Brain pericyte (primary cell): Measurements from ENCODE around the gene RABGAP1L.
"Not testable (repeated sequence)": the region's sequence is repeated elsewhere in the genome, so short reads cannot be mapped to it uniquely, and the experiment has no call there.

ENCODE experiments used
- DNase-seq: peaks from one replicate; pipeline ENCODE4 v3.0.0-alpha.2; 2012; ENCODE audit warnings: low read depth, low spot score

The RABGAP1L gene

GRCh38 chr1:174990382-174990999 is 831.2 kb downstream of the RABGAP1L start:
- no peak for DNase-seq

GRCh38 chr1:174991473-174991872 is 832.2 kb downstream of the RABGAP1L start:
- no peak for DNase-seq

DNA sequence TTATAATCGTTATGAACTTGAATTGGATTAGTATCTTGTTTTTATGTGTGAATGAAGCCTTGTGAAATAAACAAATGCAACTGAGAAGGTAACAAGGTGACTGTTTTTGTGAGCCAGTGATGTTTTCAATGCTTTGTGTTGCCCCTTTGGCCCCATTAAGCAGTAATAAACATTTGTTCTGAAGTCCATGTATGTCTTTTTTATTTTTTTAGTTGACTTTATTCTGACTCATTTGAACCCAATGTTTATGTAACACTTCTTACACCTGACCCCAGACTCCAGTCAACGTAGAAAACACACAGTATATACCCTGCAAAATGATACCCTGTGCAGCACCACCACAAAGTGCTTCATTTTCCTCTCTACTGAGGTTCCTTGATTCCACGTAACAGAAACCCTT is 835.8 kb downstream of the RABGAP1L start:
- no peak for DNase-seq

DNA sequence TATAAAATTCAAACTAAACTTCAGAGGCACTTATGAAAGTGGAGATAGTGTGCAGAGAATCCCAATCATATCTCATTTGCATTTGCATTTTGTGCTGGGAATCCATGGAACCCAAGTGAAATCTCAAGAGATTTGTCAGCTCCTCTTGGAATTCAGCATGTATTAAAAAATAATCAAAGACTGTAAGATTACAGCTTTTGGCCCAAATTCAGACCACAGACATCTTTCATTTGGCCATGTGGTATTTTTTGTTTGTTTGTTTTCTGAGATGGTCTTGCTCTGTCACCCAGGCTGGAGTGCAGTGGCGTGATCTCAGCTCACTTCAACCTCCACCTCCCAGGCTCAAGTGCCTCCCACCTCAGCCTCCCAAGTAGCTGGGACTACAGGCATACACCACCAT is 836.6 kb downstream of the RABGAP1L start:
- no peak for DNase-seq

- DNase-seq: no peak
These were observed 837.2 kb downstream of the RABGAP1L start for GRCh38 chr1:174996476-174996875.

DNA sequence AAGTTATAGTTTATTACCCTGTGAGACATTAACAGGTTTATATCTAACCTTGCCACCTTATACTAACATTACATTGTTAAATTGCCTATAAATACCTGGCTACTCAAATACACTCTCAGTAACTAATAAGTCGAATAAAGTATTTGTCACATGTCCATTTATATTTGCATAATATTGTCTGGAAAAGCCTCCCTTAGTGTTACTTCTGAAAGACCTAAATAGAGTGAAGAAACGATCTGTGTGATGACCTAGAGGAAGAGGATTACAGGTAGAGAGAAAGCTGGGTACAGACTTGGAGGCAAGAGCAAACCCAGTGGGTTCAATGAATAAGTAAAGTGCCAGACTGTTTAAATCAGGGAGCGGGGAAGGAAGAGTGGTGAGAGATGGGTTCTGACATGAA is 837.7 kb downstream of the RABGAP1L start:
- no peak for DNase-seq

- no peak for DNase-seq
These were observed 839.4 kb downstream of the RABGAP1L start for GRCh38 chr1:174998569-174999215.

DNA sequence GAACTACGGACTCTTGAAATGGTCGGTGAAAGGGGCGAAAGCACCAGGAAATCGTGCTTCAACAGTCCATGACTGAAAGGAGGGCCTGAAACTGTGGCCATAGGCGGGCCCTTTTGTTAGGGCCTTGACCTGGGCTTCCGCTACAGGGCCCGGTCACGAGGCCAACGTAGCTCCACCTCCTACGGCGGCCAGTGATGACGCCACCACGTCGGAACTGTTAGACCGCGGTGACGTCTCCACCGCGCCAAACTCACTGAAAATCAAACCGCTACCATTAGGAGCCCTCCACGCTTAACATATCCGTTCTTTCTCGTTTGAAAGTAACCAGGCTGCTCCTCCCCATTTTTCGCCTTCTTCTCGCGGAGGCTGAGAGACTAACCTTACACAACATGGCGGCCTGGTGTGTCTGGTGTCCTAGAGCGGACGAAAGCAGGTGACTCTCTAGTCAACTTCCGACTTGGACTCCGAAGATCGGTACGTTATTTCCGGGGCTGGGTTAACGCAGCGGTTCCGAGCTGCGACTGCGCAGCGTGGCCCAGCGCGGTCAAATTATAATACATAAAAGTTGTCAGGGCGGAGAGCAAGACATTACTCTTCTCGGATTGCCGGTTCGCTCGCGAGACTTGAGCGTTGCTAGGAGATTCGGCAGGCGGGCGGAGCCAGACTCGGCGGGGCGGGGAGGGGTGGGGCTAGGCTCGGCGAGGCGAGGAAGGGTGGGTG is 840.1 kb downstream of the RABGAP1L start:
- peak; percentile 99 for DNase-seq

DNA sequence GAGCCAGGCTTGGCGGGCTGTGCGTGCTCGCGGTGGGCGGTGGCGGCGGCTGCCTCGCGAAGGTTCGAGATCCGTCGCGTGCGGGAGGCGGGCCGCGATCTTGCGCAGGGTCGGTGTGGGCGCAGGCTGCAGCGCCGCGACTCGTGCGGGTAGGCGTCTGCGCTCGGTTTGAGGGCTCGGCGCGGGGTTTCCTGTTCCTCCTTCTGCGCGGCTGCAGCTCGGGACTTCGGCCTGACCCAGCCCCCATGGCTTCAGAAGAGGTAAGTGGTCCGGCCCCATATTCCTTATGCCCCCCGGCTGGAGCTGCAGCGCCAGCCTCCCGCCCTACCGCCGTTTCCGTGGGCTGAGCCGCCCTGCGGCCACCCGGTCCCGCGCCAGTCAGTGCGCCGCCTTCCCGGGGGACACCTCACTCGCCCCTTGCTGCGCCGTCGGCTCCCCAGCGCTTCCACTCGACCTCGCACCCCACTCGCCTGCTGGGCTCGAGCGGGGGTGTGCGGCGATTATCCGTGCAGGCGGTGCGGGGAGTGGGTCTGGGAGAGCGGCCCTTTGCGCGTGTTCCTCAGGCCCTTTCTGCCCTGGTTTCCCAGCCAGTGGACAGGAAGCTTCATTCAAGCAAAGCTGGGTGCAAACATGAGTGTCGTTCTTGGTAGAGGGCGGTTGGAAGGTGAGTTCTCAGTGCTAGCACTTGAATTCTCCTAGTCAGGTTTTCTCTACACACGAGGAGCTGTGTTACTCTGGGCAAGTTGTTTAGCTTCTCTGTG is 840.8 kb downstream of the RABGAP1L start, which contains the start of gene CACYBP:
CACYBP (plus strand) TSS at position 12 of the 761 bp plus-strand sequence; CDS start at position 246, 234 bp downstream.
- no peak for DNase-seq

- no peak for DNase-seq
These were observed 841.4 kb downstream of the RABGAP1L start for GRCh38 chr1:175000697-175001187.

DNA sequence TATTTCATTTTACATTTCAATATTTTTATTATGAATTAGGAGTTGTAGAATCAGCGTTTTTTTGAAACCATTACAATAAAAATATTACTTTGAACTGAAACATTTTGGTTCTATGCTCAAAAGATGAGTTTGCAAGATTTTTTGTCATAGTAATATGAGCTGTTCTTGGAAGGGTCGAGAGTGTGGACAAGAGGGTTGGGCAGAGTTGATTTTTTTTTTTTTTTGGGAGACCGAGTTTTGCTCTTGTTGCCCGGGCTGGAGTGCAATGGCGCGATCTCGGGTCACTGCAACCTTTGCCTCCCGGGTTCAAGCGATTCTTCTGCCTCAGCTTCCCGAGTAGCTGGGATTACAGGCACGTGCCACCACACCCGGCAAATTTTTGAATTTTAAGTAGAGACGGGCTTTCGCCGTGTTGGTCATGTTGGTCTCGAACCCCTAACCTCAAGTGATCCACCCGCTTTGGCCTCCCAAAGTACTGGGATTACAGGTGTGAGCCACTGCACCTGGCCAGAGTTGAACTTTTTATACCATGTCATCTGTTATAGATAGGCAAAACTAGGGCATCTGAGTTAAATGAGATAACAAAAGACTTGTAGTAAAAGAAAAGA is 843.7 kb downstream of the RABGAP1L start:
- DNase-seq: no peak

- no peak for DNase-seq
These were observed 844.2 kb downstream of the RABGAP1L start for GRCh38 chr1:175003521-175003920.

- no peak for DNase-seq
These were observed 845.9 kb downstream of the RABGAP1L start for GRCh38 chr1:175005085-175005783.

- DNase-seq: no peak
These were observed 850.2 kb downstream of the RABGAP1L start for GRCh38 chr1:175009532-175009931.

GRCh38 chr1:175013445-175013844 is 854.1 kb downstream of the RABGAP1L start:
- DNase-seq: no peak

- no peak for DNase-seq
These were observed 855.9 kb downstream of the RABGAP1L start for GRCh38 chr1:175015243-175015642.

GRCh38 chr1:175019524-175019923 is 860.2 kb downstream of the RABGAP1L start:
- DNase-seq: no peak

GRCh38 chr1:175023043-175023921 is 864.0 kb downstream of the RABGAP1L start, which contains the start of gene MRPS14:
MRPS14 (minus strand) TSS chr1:175023425; CDS start chr1:175023408, 17 bp downstream.
- DNase-seq: peak; percentile 95

- not testable (repeated sequence) for DNase-seq
These were observed 864.6 kb downstream of the RABGAP1L start for GRCh38 chr1:175023922-175024242.

DNA sequence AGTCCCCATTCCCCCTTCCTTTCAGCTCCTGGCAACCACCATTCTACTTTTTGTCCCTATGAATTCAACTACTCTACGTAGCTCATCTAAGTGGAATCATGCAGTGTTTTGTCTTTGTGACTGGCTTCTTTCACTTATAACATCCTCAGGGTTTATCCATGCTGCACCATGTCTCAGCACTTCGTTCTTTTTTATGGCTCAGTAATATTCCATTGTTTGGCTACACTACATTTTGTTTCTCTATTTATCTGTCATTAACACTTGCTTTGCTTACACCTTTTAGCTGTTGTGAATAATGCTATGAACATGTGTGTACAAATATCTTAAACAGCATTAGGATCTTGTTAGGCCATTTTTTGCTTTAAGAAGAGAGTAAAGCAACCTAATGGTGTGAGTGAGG is 865.5 kb downstream of the RABGAP1L start:
- DNase-seq: no peak
